Ovary (tissue), 3 donors: Measurements from ENCODE around the gene UCN.

Source experiments
- CTCF ChIP-seq, 3 donors: fragments of 450-650 bp in 2 of 3; fragments of 200-600 bp in 1 of 3; IDR thresholded peaks; one replicate each; pipeline versions ENCODE4 v1.5.1 to v1.8.0; 2016 to 2022; ENCODE audit warnings: antibody characterized with exemption in 3 of 3, mild to moderate bottlenecking in 1 of 3
- EP300 ChIP-seq: sonication (generic); formaldehyde crosslinking; IDR thresholded peaks from one replicate; pipeline ENCODE4 v1.6.1; 2017; ENCODE audit warnings: antibody characterized with exemption
- POLR2A ChIP-seq: fragments of 450-650 bp; IDR thresholded peaks from one replicate; pipeline ENCODE4 v1.6.1; 2017; ENCODE audit warnings: antibody characterized with exemption, mild to moderate bottlenecking, moderate library complexity
- donor health status: DM: no; HTN: no; CAD: no.

GRCh38 chr2:27314709-27315108 is 6.5 kb upstream of the UCN start:
- TF ChIP-seq CTCF (IDR thresholded peaks at IDR 0.05) = no peak
- TF ChIP-seq POLR2A = no peak
- TF ChIP-seq EP300 = no peak
